GM19351 (cell line): ENCODE results near the gene S100A3.
"Not testable (repeated sequence)": the region's sequence is repeated elsewhere in the genome, so short reads cannot be mapped to it uniquely, and the experiment has no call there.

Source experiments
- ATAC-seq: cut with Tn5 transposase; IDR thresholded peaks from one replicate; pipeline ENCODE4 v1.9.1; 2021; ENCODE audit warnings: mild to moderate bottlenecking, moderate library complexity; ENCODE audit not compliant: unreplicated experiment

S100A3 gene

GRCh38 chr1:153548722-153549688, at the start of gene S100A3:
S100A3 (minus strand) TSS chr1:153549258; CDS start chr1:153548485, 773 bp downstream.
- ATAC-seq, result no peak

- peak; percentile 96 for ATAC-seq
Measured at GRCh38 chr1:153598309-153599172, 49.5 kb upstream of the S100A3 start.

- no peak for ATAC-seq
Measured at GRCh38 chr1:153597206-153597605, 48.1 kb upstream of the S100A3 start.

GRCh38 chr1:153592748-153593147, 43.7 kb upstream of the S100A3 start:
- ATAC-seq, result no peak

- no peak for ATAC-seq
Measured at GRCh38 chr1:153588482-153588881, 39.4 kb upstream of the S100A3 start.

- not testable (repeated sequence) for ATAC-seq
Measured at GRCh38 chr1:153588033-153588432, 39.0 kb upstream of the S100A3 start.

- no peak for ATAC-seq
Measured at GRCh38 chr1:153587314-153587713, 38.3 kb upstream of the S100A3 start.

GRCh38 chr1:153586347-153586746, 37.3 kb upstream of the S100A3 start:
- ATAC-seq, result no peak

- no peak for ATAC-seq
Measured at GRCh38 chr1:153585006-153585405, 35.9 kb upstream of the S100A3 start.

GRCh38 chr1:153583976-153584375, 34.9 kb upstream of the S100A3 start:
- ATAC-seq, result no peak

GRCh38 chr1:153583514-153583913, 34.5 kb upstream of the S100A3 start:
- ATAC-seq, result not testable (repeated sequence)

GRCh38 chr1:153582836-153583235, 33.8 kb upstream of the S100A3 start:
- ATAC-seq, result not testable (repeated sequence)

GRCh38 chr1:153578936-153579335, 29.9 kb upstream of the S100A3 start:
- no peak for ATAC-seq

- ATAC-seq, result no peak
Measured at GRCh38 chr1:153578490-153578889, 29.4 kb upstream of the S100A3 start.

- ATAC-seq, result no peak
Measured at GRCh38 chr1:153577624-153578051, 28.6 kb upstream of the S100A3 start.

- ATAC-seq, result no peak
Measured at GRCh38 chr1:153577138-153577537, 28.1 kb upstream of the S100A3 start.

- not testable (repeated sequence) for ATAC-seq
Measured at GRCh38 chr1:153575497-153575896, 26.4 kb upstream of the S100A3 start.

- not testable (repeated sequence) for ATAC-seq
Measured at GRCh38 chr1:153575081-153575491, 26.0 kb upstream of the S100A3 start.

GRCh38 chr1:153573351-153573750, 24.3 kb upstream of the S100A3 start:
- no peak for ATAC-seq

- no peak for ATAC-seq
Measured at GRCh38 chr1:153572569-153573015, 23.5 kb upstream of the S100A3 start.

GRCh38 chr1:153571706-153572105, 22.6 kb upstream of the S100A3 start:
- ATAC-seq, result no peak
